Neural cell (in vitro differentiated cells): ENCODE data around the gene ABCB4. TPM values are rescaled to one million over a fixed set of nuclear protein-coding genes. Genes with fewer than 3 reads are reported as not detected.
"Not testable (repeated sequence)": the region's sequence is repeated elsewhere in the genome, so short reads cannot be mapped to it uniquely, and the experiment has no call there.

Source experiments
- H2AFZ ChIP-seq: fragments of 200-600, 300-800 bp; sonication (generic), shearing (Covaris generic); 2 replicates; pipeline ENCODE4 v1.6.0; 2014; ENCODE audit warnings: low read depth, mild to moderate bottlenecking, antibody characterized with exemption, low read length, moderate library complexity
- H3F3A ChIP-seq: fragments of 200-600 bp; shearing (Covaris generic); 2 replicates; pipeline ENCODE4 v1.6.1; 2016; ENCODE audit warnings: mild to moderate bottlenecking, moderate library complexity, mixed read lengths, antibody characterized with exemption, low read length; ENCODE audit not compliant: insufficient read depth, poor library complexity, severe bottlenecking
- H3K27ac ChIP-seq: fragments of 200-600, 300-800 bp; sonication (generic), shearing (Covaris generic); 2 replicates; pipeline ENCODE4 v1.5.1; 2014; ENCODE audit warnings: mild to moderate bottlenecking, low read length, moderate library complexity
- H3K27me3 ChIP-seq: fragments of 300-800, 200-600 bp; sonication (generic), shearing (Covaris generic); 2 replicates; pipeline ENCODE4 v1.6.0; 2014; ENCODE audit warnings: mild to moderate bottlenecking, low read depth, low read length, moderate library complexity; ENCODE audit not compliant: insufficient read depth
- H3K36me3 ChIP-seq: fragments of 300-800, 200-600 bp; sonication (generic), shearing (Covaris generic); 2 replicates; pipeline ENCODE4 v1.5.1; 2014; ENCODE audit warnings: mild to moderate bottlenecking, antibody characterized with exemption, low read length, moderate library complexity; ENCODE audit not compliant: insufficient read depth
- H3K4me2 ChIP-seq: fragments of 300-800, 200-600 bp; sonication (generic), shearing (Covaris generic); 2 replicates; pipeline ENCODE4 v1.6.0; 2014; ENCODE audit warnings: mild to moderate bottlenecking, low read length
- H3K4me3 ChIP-seq: fragments of 300-800, 200-600 bp; sonication (generic), shearing (Covaris generic); 2 replicates; pipeline ENCODE4 v1.5.1; 2014; ENCODE audit warnings: mild to moderate bottlenecking, low read length, moderate library complexity
- H3K79me2 ChIP-seq: fragments of 200-600 bp; shearing (Covaris generic); replicated peaks from 2 replicates; pipeline ENCODE4 v1.6.0; 2014; ENCODE audit warnings: mild to moderate bottlenecking, low read length, moderate library complexity; ENCODE audit not compliant: insufficient read depth
- H3K9ac ChIP-seq: fragments of 300-800, 200-600 bp; sonication (generic), shearing (Covaris generic); 2 replicates; pipeline ENCODE4 v1.6.1; 2016; ENCODE audit warnings: mild to moderate bottlenecking, low read length, mixed read lengths
- H3K9me2 ChIP-seq: fragments of 200-600 bp; shearing (Covaris generic); 2 replicates; pipeline ENCODE4 v1.6.1; 2016; ENCODE audit warnings: mild to moderate bottlenecking, low read length, mixed read lengths; ENCODE audit not compliant: insufficient read depth
- H3K9me3 ChIP-seq: fragments of 200-600, 300-800 bp; sonication (generic), shearing (Covaris generic); 2 replicates; pipeline ENCODE4 v1.6.1; 2016; ENCODE audit warnings: mild to moderate bottlenecking, mixed run types, low read length, moderate library complexity, mixed read lengths
- H4K20me1 ChIP-seq: fragments of 200-600 bp; shearing (Covaris generic); 2 replicates; pipeline ENCODE4 v1.6.1; 2016; ENCODE audit warnings: mild to moderate bottlenecking, mixed run types; ENCODE audit not compliant: insufficient read depth
- EP300 ChIP-seq: fragments of 450-650 bp; conservative IDR thresholded peaks from 2 replicates; pipeline ENCODE4 v1.6.1; 2014; ENCODE audit warnings: antibody characterized with exemption, mild to moderate bottlenecking, moderate library complexity; ENCODE audit not compliant: poor library complexity, severe bottlenecking
- EZH2 ChIP-seq: fragments of 200-600, 300-800 bp; shearing (Covaris generic), sonication (generic); IDR thresholded peaks from 2 replicates; pipeline ENCODE4 v1.6.1; 2014; ENCODE audit warnings: antibody characterized with exemption, low read length, borderline replicate concordance, mild to moderate bottlenecking; ENCODE audit not compliant: insufficient read depth, poor library complexity, severe bottlenecking
- MXI1 ChIP-seq: fragments of 450-650 bp; conservative IDR thresholded peaks from 2 replicates; pipeline ENCODE4 v1.6.1; 2014; ENCODE audit warnings: antibody characterized with exemption, mild to moderate bottlenecking; ENCODE audit not compliant: poor library complexity, severe bottlenecking
- POLR2AphosphoS5 ChIP-seq: IDR thresholded peaks from 2 replicates; pipeline ENCODE4 v1.6.1; 2012
- RAD21 ChIP-seq: fragments of 450-650 bp; conservative IDR thresholded peaks from 2 replicates; pipeline ENCODE4 v1.6.1; 2014; ENCODE audit warnings: antibody characterized with exemption, mild to moderate bottlenecking, moderate library complexity
- SMC3 ChIP-seq: fragments of 450-650 bp; conservative IDR thresholded peaks from 2 replicates; pipeline ENCODE4 v1.6.1; 2014; ENCODE audit warnings: antibody characterized with exemption, mild to moderate bottlenecking, moderate library complexity; ENCODE audit not compliant: poor library complexity
- TAF1 ChIP-seq: IDR thresholded peaks from 2 replicates; pipeline ENCODE4 v1.6.1; 2012; ENCODE audit warnings: low read depth
- polyA plus RNA-seq: library from polyadenylated mRNA; depleted of rRNA; stranded (reverse); fragments of >200 nt; gene quantifications from 2 replicates; pipeline ENCODE4 v1.2.3, GENCODE V29; 2014
- TF ChIP-seq, protein P1 (sequence below): fragments of 450-650 bp; IDR thresholded peaks from 2 replicates; pipeline ENCODE4 v1.5.1; 2014; ENCODE audit warnings: antibody characterized with exemption, mild to moderate bottlenecking, moderate library complexity; ENCODE audit not compliant: poor library complexity, severe bottlenecking
- TF ChIP-seq, protein P2 (sequence below): IDR thresholded peaks from 2 replicates; pipeline ENCODE4 v1.6.1; 2012; ENCODE audit warnings: borderline replicate concordance

Gene ABCB4
- polyA plus RNA-seq, 1 donor from 2014 or later = not detected

- peaks cover 24% of the 10 kb centered on the region for H3K27me3 ChIP-seq
- no peaks in the 10 kb centered on the region for H3K36me3 ChIP-seq
- no peak overlapping the region for H2AFZ ChIP-seq
- no peak overlapping the region for H3K9ac ChIP-seq
- no peaks in the 10 kb centered on the region for H4K20me1 ChIP-seq
- no peak overlapping the region for H3K27ac ChIP-seq
- no peak overlapping the region for H3K4me2 ChIP-seq
- H3K4me3 ChIP-seq = no peak overlapping the region
- no peaks in the 10 kb centered on the region for H3K9me2 ChIP-seq
- TF ChIP-seq EZH2 = no peak
- TF ChIP-seq, protein P1, sequence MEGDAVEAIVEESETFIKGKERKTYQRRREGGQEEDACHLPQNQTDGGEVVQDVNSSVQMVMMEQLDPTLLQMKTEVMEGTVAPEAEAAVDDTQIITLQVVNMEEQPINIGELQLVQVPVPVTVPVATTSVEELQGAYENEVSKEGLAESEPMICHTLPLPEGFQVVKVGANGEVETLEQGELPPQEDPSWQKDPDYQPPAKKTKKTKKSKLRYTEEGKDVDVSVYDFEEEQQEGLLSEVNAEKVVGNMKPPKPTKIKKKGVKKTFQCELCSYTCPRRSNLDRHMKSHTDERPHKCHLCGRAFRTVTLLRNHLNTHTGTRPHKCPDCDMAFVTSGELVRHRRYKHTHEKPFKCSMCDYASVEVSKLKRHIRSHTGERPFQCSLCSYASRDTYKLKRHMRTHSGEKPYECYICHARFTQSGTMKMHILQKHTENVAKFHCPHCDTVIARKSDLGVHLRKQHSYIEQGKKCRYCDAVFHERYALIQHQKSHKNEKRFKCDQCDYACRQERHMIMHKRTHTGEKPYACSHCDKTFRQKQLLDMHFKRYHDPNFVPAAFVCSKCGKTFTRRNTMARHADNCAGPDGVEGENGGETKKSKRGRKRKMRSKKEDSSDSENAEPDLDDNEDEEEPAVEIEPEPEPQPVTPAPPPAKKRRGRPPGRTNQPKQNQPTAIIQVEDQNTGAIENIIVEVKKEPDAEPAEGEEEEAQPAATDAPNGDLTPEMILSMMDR = no peak
- no peak for TF ChIP-seq SMC3
- TF ChIP-seq RAD21 = no peak
- no peak for TF ChIP-seq MXI1
- TF ChIP-seq, protein P2, sequence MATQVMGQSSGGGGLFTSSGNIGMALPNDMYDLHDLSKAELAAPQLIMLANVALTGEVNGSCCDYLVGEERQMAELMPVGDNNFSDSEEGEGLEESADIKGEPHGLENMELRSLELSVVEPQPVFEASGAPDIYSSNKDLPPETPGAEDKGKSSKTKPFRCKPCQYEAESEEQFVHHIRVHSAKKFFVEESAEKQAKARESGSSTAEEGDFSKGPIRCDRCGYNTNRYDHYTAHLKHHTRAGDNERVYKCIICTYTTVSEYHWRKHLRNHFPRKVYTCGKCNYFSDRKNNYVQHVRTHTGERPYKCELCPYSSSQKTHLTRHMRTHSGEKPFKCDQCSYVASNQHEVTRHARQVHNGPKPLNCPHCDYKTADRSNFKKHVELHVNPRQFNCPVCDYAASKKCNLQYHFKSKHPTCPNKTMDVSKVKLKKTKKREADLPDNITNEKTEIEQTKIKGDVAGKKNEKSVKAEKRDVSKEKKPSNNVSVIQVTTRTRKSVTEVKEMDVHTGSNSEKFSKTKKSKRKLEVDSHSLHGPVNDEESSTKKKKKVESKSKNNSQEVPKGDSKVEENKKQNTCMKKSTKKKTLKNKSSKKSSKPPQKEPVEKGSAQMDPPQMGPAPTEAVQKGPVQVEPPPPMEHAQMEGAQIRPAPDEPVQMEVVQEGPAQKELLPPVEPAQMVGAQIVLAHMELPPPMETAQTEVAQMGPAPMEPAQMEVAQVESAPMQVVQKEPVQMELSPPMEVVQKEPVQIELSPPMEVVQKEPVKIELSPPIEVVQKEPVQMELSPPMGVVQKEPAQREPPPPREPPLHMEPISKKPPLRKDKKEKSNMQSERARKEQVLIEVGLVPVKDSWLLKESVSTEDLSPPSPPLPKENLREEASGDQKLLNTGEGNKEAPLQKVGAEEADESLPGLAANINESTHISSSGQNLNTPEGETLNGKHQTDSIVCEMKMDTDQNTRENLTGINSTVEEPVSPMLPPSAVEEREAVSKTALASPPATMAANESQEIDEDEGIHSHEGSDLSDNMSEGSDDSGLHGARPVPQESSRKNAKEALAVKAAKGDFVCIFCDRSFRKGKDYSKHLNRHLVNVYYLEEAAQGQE = no peak
- no peak for TF ChIP-seq TAF1
- no peak for TF ChIP-seq EP300
- TF ChIP-seq POLR2AphosphoS5 = no peak
- H3K9me3 ChIP-seq = no peaks in the 10 kb centered on the region
- no peaks in the 10 kb centered on the region for H3K79me2 ChIP-seq
- H3F3A ChIP-seq = no peaks in the 10 kb centered on the region
Observed at GRCh38 chr7:87471473-87471872, 4.0 kb downstream of the ABCB4 start.

DNA sequence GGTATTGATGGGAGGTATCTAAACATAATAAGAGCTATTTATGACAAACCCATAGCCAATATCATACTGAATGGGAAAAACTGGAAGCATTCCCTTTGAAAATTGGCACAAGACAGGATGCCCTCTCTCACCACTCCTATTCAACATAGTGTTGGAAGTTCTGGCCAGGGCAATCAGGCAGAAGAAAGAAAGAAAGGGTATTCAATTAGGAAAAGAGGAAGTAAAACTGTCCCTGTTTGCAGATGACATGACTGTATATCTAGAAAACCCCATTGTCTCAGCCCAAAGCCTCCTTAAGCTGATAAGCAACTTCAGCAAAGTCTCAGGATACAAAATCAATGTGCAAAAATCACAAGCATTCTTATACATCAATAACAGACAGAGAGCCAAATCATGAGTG, 6.3 kb downstream of the ABCB4 start:
- not testable (repeated sequence) for H3K9ac ChIP-seq, H3K27ac ChIP-seq, H2AFZ ChIP-seq, H3K4me2 ChIP-seq, H3K9me3 ChIP-seq, H3K27me3 ChIP-seq, H3K79me2 ChIP-seq, H3F3A ChIP-seq, H3K4me3 ChIP-seq, H3K36me3 ChIP-seq, H4K20me1 ChIP-seq, H3K9me2 ChIP-seq

DNA sequence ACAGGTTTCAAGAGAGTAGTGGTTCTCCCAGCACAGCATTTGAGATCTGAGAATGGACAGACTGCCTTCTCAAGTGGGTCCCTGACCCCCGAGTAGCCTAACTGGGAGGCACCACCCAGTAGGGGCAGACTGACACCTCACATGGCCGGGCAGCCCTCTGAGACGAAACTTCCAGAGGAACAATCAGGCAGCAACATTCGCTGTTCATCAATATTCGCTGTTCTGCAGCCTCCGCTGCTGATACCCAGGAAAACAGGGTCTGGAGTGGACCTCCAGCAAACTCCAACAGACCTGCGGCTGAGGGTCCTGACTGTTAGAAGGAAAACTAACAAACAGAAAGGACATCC, 10.0 kb downstream of the ABCB4 start:
- not testable (repeated sequence) for H3K9me2 ChIP-seq, H4K20me1 ChIP-seq, H3F3A ChIP-seq, H3K27me3 ChIP-seq, H3K9ac ChIP-seq, H3K79me2 ChIP-seq, H3K4me3 ChIP-seq, H3K4me2 ChIP-seq, H3K36me3 ChIP-seq, H3K27ac ChIP-seq, H2AFZ ChIP-seq, H3K9me3 ChIP-seq

DNA sequence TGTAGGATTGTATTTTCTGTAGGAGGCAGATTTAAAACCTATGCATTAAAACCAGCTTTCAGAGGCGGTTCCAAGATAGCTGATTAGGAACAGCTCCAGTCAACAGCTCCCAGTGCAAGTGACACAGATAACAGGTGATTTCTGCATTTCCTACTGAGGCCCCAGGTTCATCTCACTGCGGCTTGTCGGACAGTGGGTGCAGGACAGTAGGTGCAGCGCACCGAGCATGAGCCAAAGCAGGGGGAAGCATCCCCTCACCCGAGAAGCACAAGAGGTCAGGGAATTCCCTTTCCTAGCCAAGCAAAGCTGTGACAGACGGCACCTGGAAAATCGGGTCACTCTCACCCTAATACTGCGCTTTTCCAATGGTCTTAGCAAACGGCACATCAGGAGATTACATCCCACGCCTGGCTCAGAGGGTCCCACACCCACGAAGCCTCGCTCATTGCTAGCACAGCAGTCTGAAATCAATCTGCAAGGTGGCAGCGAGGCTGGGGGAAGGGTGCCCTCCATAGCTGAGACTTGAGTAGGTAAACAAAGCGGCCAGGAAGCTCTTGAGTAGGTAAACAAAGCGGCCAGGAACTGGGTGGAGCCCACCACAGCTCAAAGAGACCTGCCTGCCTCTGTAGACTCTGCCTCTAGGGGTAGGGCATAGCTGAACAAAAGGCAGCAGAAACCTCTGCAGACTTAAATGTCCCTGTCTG, 10.5 kb downstream of the ABCB4 start:
- not testable (repeated sequence) for H4K20me1 ChIP-seq, H3F3A ChIP-seq, H3K9ac ChIP-seq, H3K36me3 ChIP-seq, H3K9me3 ChIP-seq, H3K27me3 ChIP-seq, H3K27ac ChIP-seq, H3K79me2 ChIP-seq, H3K4me3 ChIP-seq, H3K9me2 ChIP-seq, H2AFZ ChIP-seq, H3K4me2 ChIP-seq
